HG03457 (cell line): ENCODE results near the gene THEM5.
"Not testable (repeated sequence)": the region's sequence is repeated elsewhere in the genome, so short reads cannot be mapped to it uniquely, and the experiment has no call there.

Experiments
- ATAC-seq: cut with Tn5 transposase; IDR thresholded peaks from one replicate; pipeline ENCODE4 v1.9.1; 2021; ENCODE audit warnings: moderate number of reproducible peaks; ENCODE audit not compliant: unreplicated experiment

The THEM5 gene, protein sequence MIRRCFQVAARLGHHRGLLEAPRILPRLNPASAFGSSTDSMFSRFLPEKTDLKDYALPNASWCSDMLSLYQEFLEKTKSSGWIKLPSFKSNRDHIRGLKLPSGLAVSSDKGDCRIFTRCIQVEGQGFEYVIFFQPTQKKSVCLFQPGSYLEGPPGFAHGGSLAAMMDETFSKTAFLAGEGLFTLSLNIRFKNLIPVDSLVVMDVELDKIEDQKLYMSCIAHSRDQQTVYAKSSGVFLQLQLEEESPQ

DNA sequence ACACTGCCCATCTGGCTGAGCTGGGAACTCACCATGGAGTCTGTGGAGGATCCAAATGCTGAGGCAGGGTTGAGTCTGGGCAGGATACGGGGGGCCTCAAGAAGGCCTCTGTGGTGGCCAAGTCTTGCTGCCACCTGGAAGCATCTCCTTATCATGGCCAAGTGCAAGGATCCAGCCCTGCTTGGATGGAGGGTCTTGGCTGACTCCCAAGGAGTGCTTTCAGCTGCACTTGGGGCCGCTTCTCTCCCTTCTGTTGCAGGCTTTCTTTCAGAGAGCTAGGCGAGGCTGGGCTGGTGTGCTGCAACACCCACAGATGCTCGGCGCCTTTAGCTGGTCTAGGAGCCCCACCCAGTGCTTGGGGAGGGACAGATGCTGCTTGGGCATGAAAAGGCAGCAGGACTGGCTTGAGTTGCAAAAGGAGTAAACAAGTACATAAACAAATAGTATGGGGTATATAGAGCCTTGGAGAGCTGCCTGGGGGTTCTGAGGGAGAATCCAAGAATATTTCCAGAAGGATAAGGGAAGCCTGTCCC, at the start of gene THEM5:
Gene THEM5, minus strand, starts transcription at position 302 of the 533 bp plus-strand sequence. Its CDS starts 147 bp downstream, at position 155.
- no peak for ATAC-seq

GRCh38 chr1:151902858-151903257, 49.3 kb upstream of the THEM5 start:
- no peak for ATAC-seq

DNA sequence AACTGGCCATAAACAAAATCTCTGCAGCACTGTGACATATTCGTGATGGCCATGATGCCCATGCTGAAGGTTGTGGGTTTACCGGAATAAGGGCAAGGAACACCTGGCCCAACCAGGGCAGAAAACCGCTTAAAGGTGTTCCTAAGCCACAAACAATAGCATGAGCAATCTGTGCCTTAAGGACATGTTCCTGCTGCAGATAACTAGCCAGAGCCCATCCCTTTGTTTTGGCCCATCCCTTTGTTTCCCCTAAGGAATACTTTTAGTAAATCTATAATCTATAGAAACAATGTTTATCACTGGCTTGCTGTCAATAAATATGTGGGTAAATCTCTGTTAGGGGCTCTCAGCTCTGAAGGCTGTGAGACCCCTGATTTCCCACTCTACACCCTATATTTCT, 47.3 kb upstream of the THEM5 start:
- not testable (repeated sequence) for ATAC-seq

- no peak for ATAC-seq
Measured at GRCh38 chr1:151898519-151898991, 45.0 kb upstream of the THEM5 start.

GRCh38 chr1:151897991-151898431, 44.5 kb upstream of the THEM5 start:
- ATAC-seq: no peak

DNA sequence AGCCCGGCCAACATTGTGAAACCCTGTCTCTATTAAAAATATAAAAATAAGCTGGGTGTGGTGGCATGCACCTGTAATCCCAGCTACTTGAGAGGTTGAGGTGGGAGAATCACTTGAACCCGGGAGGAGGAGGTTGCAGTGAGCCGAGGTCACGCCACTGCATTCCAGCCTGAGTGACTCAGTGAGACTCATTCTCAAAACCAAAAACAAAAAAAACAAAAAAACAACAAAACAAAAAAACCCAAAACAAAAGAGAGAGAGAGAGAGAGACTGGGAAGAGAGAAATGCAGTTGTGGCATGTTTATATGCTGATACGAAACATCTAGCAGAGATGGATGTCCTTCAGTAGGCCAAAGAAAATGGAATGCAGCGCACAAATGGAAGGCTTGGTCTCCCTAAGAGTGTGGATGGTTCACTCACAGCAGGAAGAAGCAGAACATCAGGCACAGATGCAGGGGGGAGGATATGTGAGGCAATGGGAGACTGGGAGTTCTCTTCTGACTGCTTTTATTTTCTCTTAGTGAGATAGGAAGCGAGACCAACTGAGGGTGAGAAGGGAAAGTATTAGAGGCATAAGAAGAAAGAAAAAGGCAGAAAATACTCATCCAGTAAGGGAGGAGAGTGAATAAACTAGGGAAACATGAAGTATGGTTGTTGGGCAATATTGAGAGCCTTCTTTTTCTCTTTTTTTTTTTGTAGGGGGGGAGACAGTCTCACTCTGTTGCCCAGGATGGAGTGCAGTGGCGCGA, 39.8 kb upstream of the THEM5 start:
- ATAC-seq: no peak

- ATAC-seq: no peak
Measured at GRCh38 chr1:151892190-151892589, 38.7 kb upstream of the THEM5 start.

GRCh38 chr1:151891512-151891911, 38.0 kb upstream of the THEM5 start:
- no peak for ATAC-seq

DNA sequence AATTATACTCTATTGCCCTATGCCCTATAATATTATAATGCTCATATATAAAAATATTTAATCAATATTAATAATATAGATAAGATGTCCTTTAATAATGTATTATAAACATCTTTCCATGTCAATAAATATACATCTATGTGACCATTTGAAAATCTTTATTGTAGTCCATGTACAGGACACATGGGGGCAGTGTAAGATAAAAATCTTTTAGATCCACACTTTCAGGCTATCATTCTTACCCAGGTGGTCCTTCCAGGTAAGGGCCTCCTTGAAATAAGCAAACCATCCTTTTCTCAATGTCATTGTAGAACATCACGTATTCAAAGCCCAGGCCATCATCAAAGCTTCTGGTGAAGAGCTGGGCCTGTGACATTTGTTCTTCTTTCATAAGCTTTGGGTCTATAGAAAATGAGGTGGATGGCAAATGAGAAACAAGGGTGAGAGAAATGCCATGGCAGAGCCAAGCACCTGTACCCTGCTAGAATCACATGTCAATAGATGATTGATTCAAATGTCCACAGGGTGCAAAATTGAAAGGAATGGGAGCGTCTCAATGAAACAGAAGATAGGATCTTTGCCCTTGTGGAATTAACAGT, 35.6 kb upstream of the THEM5 start:
- ATAC-seq: no peak

DNA sequence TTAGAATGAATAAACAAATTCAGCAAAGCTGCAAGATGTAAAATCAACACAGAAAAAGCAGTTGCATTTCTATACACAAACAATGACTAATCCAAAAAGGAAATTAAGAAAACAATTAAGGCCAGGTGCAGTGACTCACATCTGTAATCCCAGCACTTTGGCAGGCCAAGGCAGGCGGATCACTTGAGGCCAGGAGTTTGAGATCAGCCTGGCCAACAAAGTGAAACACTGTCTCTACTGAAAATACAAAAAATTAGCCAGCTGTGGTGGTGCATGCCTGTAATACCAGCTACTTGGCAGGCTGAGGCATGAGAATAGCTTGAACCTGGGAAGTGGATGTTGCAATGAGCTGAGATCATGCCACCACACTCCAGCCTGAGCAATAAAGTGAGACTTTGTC, 33.5 kb upstream of the THEM5 start:
- ATAC-seq: no peak

DNA sequence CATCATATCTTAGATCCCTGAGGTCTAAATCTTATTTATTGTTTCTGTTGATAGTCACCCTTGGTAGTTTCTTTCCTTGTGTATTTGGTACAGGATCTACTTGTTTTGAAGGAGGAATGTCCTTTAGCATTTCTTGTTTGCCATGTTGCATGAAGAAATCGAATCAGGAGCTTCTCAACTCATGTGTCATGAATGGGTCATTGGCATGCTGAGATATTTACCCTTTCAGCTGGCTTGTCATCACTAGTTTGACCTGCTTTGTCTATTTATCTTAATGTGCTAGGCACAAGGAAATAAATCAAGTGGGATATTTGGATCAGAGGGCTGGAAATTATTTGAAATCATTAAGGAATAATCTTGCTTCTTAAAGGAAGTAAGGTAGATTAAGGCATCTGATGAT, 32.0 kb upstream of the THEM5 start:
- ATAC-seq: no peak

DNA sequence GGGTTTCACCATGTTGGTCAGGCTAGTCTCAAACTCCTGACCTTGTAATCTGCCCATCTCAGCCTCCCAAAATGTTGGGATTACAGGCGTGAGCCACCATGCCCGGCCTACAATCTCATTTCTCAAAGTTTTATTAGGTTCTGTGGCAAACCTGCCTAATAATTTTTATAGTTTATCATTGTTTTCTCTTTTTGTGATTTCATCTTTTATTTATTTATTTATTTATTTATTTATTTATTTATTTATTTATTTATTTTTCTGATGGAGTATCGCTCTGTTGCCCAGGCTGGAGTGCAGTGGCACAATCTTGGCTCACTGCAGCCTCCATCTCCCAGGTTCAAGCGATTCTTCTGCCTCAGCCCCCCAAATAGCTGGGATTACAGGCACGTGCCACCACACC, 31.4 kb upstream of the THEM5 start:
- not testable (repeated sequence) for ATAC-seq

DNA sequence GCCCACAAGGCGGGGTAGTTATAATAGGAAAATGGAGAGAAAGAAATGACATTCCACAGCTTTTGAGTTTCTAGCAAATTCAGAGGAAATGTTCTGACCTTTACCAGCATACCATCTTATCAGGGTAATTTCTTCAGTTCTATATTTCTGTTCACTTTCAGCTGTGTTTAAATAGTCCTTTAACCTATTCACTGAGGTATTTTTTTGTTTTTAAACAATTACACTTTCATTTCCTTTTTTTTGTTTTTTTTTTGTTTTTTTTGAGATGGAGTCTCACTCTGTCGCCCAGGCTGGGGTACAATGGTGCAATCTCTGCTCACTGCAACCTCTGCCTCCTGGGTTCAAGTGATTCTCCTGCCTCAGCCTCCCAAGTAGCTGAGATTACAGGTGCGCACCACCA, 30.9 kb upstream of the THEM5 start:
- ATAC-seq: not testable (repeated sequence)

- not testable (repeated sequence) for ATAC-seq
Measured at GRCh38 chr1:151883898-151884297, 30.4 kb upstream of the THEM5 start.

- ATAC-seq: not testable (repeated sequence)
Measured at GRCh38 chr1:151882918-151883317, 29.4 kb upstream of the THEM5 start.

DNA sequence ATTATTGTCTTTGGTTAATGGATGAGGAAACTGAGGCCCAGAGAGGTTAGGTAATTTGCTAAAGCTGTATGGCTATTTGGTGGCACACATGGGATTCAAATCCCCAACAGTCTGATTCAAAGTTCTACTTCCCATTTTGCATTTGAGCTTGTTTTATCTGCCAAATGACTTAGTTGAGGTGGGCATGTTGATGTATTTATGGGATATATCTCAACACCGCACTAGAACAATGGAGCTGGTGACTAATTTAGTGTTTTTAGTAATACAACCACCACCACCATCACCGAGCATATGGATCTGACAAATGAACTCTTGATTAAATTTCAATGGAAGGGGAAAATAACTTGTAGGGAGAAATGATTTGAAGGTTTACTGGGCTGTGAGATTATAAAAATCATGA, 29.0 kb upstream of the THEM5 start:
- ATAC-seq: no peak

DNA sequence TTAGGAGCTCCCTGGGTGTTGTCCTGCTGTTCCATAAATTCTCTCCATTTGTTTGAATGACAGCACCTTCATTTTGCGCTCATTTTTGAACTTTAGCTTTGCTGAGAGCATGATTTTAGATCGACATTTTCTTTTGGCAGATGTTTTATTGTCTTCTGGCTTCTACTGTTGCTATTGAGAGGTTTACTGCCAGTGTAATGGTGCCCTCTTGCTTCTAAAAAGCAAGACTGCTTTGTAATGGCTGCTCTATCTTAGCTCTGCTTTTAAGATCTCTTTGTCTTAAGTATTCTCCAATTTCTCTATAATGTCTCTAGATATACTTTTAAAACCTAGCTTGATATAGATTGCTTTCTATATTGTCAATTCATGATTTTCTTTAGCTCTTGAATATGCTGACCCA, 28.0 kb upstream of the THEM5 start:
- ATAC-seq: no peak

DNA sequence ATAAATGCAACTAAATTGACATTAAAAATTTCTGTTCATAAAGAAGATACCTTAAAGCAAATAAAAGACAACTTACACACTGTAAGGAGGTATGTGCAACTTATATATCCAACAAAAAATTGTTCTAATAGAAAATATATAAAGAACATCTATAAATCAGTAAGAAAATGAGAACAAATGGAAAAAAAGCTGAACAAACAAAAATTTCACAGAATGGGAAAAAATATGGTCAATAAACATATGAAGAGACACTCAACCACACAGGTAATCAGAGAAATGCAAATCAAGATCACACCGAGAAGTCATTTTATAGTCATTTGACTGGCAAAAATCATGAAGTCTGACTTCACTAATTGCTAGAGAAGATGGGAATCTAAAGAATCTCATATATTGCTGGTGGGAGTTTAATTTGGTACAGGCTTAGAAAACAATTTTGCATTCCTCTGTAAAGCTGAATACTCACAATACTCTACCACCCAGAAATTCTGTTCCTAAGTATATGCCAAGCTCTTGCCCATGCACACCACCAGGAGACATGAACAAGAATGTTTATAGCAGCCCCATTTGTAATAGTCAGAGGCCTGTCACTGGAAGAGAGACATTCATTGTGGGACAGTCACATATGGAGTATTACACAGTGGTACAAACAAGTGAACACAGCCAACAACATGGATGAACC, 22.0 kb upstream of the THEM5 start:
- no peak for ATAC-seq

DNA sequence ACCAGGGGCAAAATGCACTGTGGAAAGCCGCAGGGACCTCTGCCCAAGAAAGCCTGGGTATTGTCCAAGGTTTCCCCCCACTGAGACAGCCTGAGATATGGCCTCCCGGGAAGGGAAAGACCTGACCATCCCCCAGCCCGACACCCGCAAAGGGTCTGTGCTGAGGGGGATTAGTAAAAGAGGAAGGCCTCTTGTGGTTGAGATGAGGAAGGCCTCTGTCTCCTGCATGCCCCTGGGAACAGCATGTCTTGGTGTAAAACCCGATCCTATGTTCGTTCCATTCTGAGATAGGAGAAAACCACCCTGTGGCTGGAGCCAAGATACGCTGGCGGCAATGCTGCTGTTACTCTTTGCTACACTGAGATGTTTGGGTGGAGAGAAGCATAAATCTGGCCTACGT, 19.3 kb upstream of the THEM5 start:
- not testable (repeated sequence) for ATAC-seq

GRCh38 chr1:151871284-151872030, 17.9 kb upstream of the THEM5 start:
- no peak for ATAC-seq
